Measurements from ENCODE around the gene PAFAH1B1. TPM values are rescaled to one million over a fixed set of nuclear protein-coding genes. Genes with fewer than 3 reads are reported as not detected.

PAFAH1B1 gene
- total and polyA plus RNA-seq, 2 donors (not counting 3 experiments of a cell fraction or from before 2014, with no cell fraction given), result 46.5 to 158 TPM

GRCh38 chr17:2701996-2702741, 108.7 kb downstream of the PAFAH1B1 start:
- no peak for DNase-seq (ENCODE audit: low read depth, low spot score)
- Histone ChIP-seq H4K20me1 (replicated peaks; ENCODE audit: control insufficient read depth, extremely low read depth, insufficient read depth, low read length) (no peaks in the 10 kb centered on the region), H3K9ac (replicated peaks; ENCODE audit: extremely low read depth, insufficient read depth, low read length) (no peak overlapping the region), H2AFZ (ENCODE audit: low read depth, low read length) (no peak overlapping the region), H3K4me1 (ENCODE audit: control insufficient read depth, extremely low read depth, insufficient read depth, low read length) (no peaks in the 10 kb centered on the region), H3K4me2 (ENCODE audit: insufficient read depth, low read length) (no peak overlapping the region), H3K4me3 (replicated peaks in 1 of 3; ENCODE audit: insufficient read depth in 1 of 3, low read depth in 1 of 3, low read length in 3 of 3) (no peak overlapping the region), H3K27me3 (ENCODE audit: control insufficient read depth in 2 of 2, insufficient read depth in 2 of 2, low read length in 2 of 2) (no peaks in the 10 kb centered on the region), H3K9me3 (replicated peaks; ENCODE audit: control insufficient read depth, insufficient read depth, low read length) (no peaks in the 10 kb centered on the region), H3K36me3 (ENCODE audit: control insufficient read depth in 2 of 2, extremely low read depth in 1 of 2, insufficient read depth in 2 of 2, low read length in 2 of 2) (peaks cover 2 to 17% of the 10 kb centered on the region in 2 experiments), H3K79me2 (ENCODE audit: control insufficient read depth, insufficient read depth, low read length) (peaks cover 28% of the 10 kb centered on the region), H3K27ac (ENCODE audit: insufficient read depth, low read depth, low read length) (no peak overlapping the region), H3K9me1 (replicated peaks; ENCODE audit: control insufficient read depth, extremely low read depth, insufficient read depth, low read length) (no peaks in the 10 kb centered on the region)
- intact Hi-C loops (cut with micrococcal nuclease), result no loop called here
- dilution Hi-C loops (cut with MboI; ENCODE audit: extremely low pct_ligation_motif_present, low sequenced_read_pairs), result no loop called here
- TF ChIP-seq FOS (IDR thresholded peaks at IDR 0.05; ENCODE audit: borderline replicate concordance, insufficient read depth, low read length) (no peak), JUN (IDR thresholded peaks at IDR 0.05; ENCODE audit: borderline replicate concordance, insufficient read depth, insufficient read length, low read depth) (no peak), GATA2 (IDR thresholded peaks at IDR 0.05; ENCODE audit: insufficient read depth, insufficient read length, low read depth, low read length) (no peak), EZH2 (IDR thresholded peaks at IDR 0.05; ENCODE audit: borderline replicate concordance, low read depth, low read length, severe bottlenecking) (no peak), POLR2AphosphoS5 (IDR thresholded peaks at IDR 0.05; ENCODE audit: insufficient read depth, low read depth, low read length) (no peak), POLR2A (IDR thresholded peaks at IDR 0.05; ENCODE audit: low read depth, low read length) (no peak), MYC (IDR thresholded peaks at IDR 0.05; ENCODE audit: low read depth, low read length) (no peak)
- TF ChIP-seq, protein P1, sequence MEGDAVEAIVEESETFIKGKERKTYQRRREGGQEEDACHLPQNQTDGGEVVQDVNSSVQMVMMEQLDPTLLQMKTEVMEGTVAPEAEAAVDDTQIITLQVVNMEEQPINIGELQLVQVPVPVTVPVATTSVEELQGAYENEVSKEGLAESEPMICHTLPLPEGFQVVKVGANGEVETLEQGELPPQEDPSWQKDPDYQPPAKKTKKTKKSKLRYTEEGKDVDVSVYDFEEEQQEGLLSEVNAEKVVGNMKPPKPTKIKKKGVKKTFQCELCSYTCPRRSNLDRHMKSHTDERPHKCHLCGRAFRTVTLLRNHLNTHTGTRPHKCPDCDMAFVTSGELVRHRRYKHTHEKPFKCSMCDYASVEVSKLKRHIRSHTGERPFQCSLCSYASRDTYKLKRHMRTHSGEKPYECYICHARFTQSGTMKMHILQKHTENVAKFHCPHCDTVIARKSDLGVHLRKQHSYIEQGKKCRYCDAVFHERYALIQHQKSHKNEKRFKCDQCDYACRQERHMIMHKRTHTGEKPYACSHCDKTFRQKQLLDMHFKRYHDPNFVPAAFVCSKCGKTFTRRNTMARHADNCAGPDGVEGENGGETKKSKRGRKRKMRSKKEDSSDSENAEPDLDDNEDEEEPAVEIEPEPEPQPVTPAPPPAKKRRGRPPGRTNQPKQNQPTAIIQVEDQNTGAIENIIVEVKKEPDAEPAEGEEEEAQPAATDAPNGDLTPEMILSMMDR (IDR thresholded peaks at IDR 0.05; ENCODE audit: extremely low read depth in 1 of 2, insufficient read depth in 1 of 2, low read depth in 1 of 2, low read length in 2 of 2), result no peak
- TF ChIP-seq, protein P2, sequence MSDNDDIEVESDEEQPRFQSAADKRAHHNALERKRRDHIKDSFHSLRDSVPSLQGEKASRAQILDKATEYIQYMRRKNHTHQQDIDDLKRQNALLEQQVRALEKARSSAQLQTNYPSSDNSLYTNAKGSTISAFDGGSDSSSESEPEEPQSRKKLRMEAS (IDR thresholded peaks at IDR 0.05; ENCODE audit: insufficient read depth, insufficient read length), result no peak
- CTCF ChIA-PET, result no interaction called here
- FAIRE-seq, result no peak
- POLR2A ChIA-PET, result no interaction called here
- BruUV-seq (replicated peaks), result no TSS peak
